ENCODE results near the gene NDC1. TPM values are rescaled to one million over a fixed set of nuclear protein-coding genes. Genes with fewer than 3 reads are reported as not detected.

NDC1 gene
- total and polyA plus RNA-seq, 2 donors (not counting 3 experiments of a cell fraction or from before 2014, with no cell fraction given), result 23.2 to 29.2 TPM

GRCh38 chr1:53807916-53808315 lies 30.2 kb downstream of the NDC1 start:
- POLR2A ChIA-PET, result no interaction called here
- Histone ChIP-seq H3K4me1 (ENCODE audit: control insufficient read depth, extremely low read depth, insufficient read depth, low read length) (no peaks in the 10 kb centered on the region), H2AFZ (ENCODE audit: low read depth, low read length) (no peak overlapping the region), H3K27me3 (ENCODE audit: control insufficient read depth in 2 of 2, insufficient read depth in 2 of 2, low read length in 2 of 2) (no peaks in the 10 kb centered on the region), H3K27ac (ENCODE audit: insufficient read depth, low read depth, low read length) (no peak overlapping the region), H3K9me1 (replicated peaks; ENCODE audit: control insufficient read depth, extremely low read depth, insufficient read depth, low read length) (no peaks in the 10 kb centered on the region), H3K36me3 (ENCODE audit: control insufficient read depth in 2 of 2, extremely low read depth in 1 of 2, insufficient read depth in 2 of 2, low read length in 2 of 2) (peaks cover 0 to 10% of the 10 kb centered on the region in 2 experiments), H4K20me1 (replicated peaks; ENCODE audit: control insufficient read depth, extremely low read depth, insufficient read depth, low read length) (no peaks in the 10 kb centered on the region), H3K9me3 (replicated peaks; ENCODE audit: control insufficient read depth, insufficient read depth, low read length) (no peaks in the 10 kb centered on the region), H3K4me2 (ENCODE audit: insufficient read depth, low read length) (no peak overlapping the region), H3K79me2 (ENCODE audit: control insufficient read depth, insufficient read depth, low read length) (peaks cover 8% of the 10 kb centered on the region), H3K9ac (replicated peaks; ENCODE audit: extremely low read depth, insufficient read depth, low read length) (no peak overlapping the region), H3K4me3 (replicated peaks in 1 of 3; ENCODE audit: insufficient read depth in 1 of 3, low read depth in 1 of 3, low read length in 3 of 3) (no peak overlapping the region)
- no peak for TF ChIP-seq POLR2A (IDR thresholded peaks at IDR 0.05; ENCODE audit: low read depth, low read length)
- no peak for TF ChIP-seq JUN (IDR thresholded peaks at IDR 0.05; ENCODE audit: borderline replicate concordance, insufficient read depth, insufficient read length, low read depth)
- no peak for TF ChIP-seq CTCF (IDR thresholded peaks at IDR 0.05; ENCODE audit: extremely low read depth in 1 of 2, insufficient read depth in 1 of 2, low read depth in 1 of 2, low read length in 2 of 2)
- no peak for TF ChIP-seq MYC (IDR thresholded peaks at IDR 0.05; ENCODE audit: low read depth, low read length)
- no peak for TF ChIP-seq GATA2 (IDR thresholded peaks at IDR 0.05; ENCODE audit: insufficient read depth, insufficient read length, low read depth, low read length)
- no peak for TF ChIP-seq MAX (IDR thresholded peaks at IDR 0.05; ENCODE audit: insufficient read depth, insufficient read length)
- TF ChIP-seq FOS (IDR thresholded peaks at IDR 0.05; ENCODE audit: borderline replicate concordance, insufficient read depth, low read length), result no peak
- CTCF ChIA-PET, result interaction anchor here (0.6 to 1.0 kb wide), 2 partner anchors 20 to 54 kb away, joined by 3 read pairs; no protein-coding TSS in a partner anchor
- BruUV-seq (replicated peaks), result no TSS peak
- FAIRE-seq (no peak), DNase-seq (ENCODE audit: low read depth, low spot score) (no peak)
- intact Hi-C loops (cut with micrococcal nuclease), result no loop called here
- dilution Hi-C loops (cut with MboI; ENCODE audit: extremely low pct_ligation_motif_present, low sequenced_read_pairs), result no loop called here

Data from endothelial cell of umbilical vein (primary cell).